Epithelial cell of proximal tubule (primary cell): Measurements from ENCODE around the gene SOX6. TPM values are rescaled to one million over a fixed set of nuclear protein-coding genes. Genes with fewer than 3 reads are reported as not detected.
"Not testable (repeated sequence)": the region's sequence is repeated elsewhere in the genome, so short reads cannot be mapped to it uniquely, and the experiment has no call there.

Source experiments
- DNase-seq: peaks from one replicate; pipeline ENCODE4 v3.0.0-alpha.2; 2011; ENCODE audit warnings: low read depth
- H3K4me3 ChIP-seq: 2 replicates; pipeline ENCODE4 v1.5.1; 2011; ENCODE audit warnings: low read depth, mild to moderate bottlenecking, low read length
- CTCF ChIP-seq: conservative IDR thresholded peaks from 2 replicates; pipeline ENCODE4 v1.5.1; 2012; ENCODE audit warnings: low read depth, mild to moderate bottlenecking, low read length
- total RNA-seq: library from RNA; depleted of rRNA; stranded (reverse); fragments of >200 nt; gene quantifications from 2 replicates; pipeline ENCODE4 v1.2.3, GENCODE V29; 2015

Gene SOX6
- total RNA-seq, 1 donor from 2014 or later: 1.6 TPM

GRCh38 chr11:16380941-16381568 is 24.7 kb upstream of the SOX6 start:
- no peak for TF ChIP-seq CTCF
- DNase-seq: no peak
- H3K4me3 ChIP-seq: no peak overlapping the region

- no peak for TF ChIP-seq CTCF
- DNase-seq: no peak
- no peak overlapping the region for H3K4me3 ChIP-seq
These were observed 22.6 kb upstream of the SOX6 start for GRCh38 chr11:16378906-16379305.

- no peak for DNase-seq
- H3K4me3 ChIP-seq: no peak overlapping the region
- no peak for TF ChIP-seq CTCF
These were observed 21.4 kb upstream of the SOX6 start for GRCh38 chr11:16377746-16378145.

DNA sequence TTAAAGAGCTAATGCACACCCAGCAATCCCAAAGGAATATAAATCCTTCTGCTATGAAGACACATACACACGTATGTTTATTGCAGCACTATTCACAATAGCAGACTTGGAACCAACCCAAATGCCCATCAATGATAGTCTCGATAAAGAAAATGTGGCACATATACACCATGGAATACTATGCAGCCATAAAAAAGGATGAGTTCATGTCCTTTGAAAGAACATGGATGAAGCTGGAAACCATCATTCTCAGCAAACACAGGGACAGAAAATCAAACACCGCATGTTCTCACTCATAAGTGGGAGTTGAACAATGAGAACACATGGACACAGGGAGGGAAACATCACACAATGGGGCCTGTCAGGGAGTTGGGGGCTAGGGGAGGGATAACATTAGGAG is 19.3 kb upstream of the SOX6 start:
- not testable (repeated sequence) for DNase-seq

GRCh38 chr11:16373768-16374167 is 17.4 kb upstream of the SOX6 start:
- H3K4me3 ChIP-seq: no peak overlapping the region
- TF ChIP-seq CTCF: no peak
- no peak for DNase-seq

More for the DNA sequence above, 19.3 kb upstream of the SOX6 start:
- not testable (repeated sequence) for H3K4me3 ChIP-seq

- no peak for DNase-seq
- H3K4me3 ChIP-seq: no peak overlapping the region
- TF ChIP-seq CTCF: no peak
These were observed 16.0 kb upstream of the SOX6 start for GRCh38 chr11:16372355-16372754.

DNA sequence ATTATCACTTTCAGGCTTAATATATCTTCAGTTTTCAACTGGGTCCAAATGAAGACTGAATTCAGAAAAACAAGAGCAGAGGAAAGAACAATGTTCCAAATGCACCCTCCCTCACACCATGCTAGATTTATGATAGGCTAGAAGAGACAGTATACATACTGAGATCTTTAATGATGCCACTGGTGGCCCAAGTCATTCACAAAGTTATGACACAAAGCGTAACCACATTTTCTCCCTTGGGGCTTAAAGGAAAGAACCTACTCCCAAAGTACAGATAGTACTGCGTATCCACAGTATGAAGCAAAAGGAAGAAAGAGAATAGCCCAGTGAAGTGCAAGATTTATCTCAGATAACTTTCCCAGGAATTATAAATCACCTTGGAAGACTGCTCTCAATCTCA is 10.9 kb upstream of the SOX6 start:
- no peak for TF ChIP-seq CTCF
- DNase-seq: no peak
- H3K4me3 ChIP-seq: no peak overlapping the region
